ENCODE results near the gene FAM174A.

FAM174A gene

DNA sequence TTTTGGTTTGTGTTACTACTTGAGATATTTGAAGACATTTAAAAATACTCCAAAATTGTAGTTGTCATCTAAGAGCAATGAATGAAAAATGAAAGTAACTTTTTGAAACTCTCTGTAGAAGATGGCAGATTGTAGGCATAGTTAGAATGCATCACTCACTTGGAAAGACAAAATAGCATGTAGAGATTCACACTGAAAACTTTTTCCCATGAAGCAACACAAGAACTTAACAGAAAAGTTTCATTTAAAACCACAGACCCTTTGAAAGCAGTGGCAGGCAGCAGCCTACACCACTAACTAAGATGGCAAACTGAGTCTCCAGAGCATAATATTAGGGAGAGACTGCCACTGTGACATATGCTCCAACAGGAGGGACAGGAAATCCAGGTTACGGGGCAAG is 18.9 kb upstream of the FAM174A start:
- H3K9me3 ChIP-seq (ENCODE audit: severe bottlenecking): peaks cover 5% of the 10 kb centered on the region
- no peak overlapping the region for H3K27ac ChIP-seq
- no peaks in the 10 kb centered on the region for H3K36me3 ChIP-seq
- H3K27me3 ChIP-seq (ENCODE audit: insufficient read depth, low read depth, severe bottlenecking): no peaks in the 10 kb centered on the region
- TF ChIP-seq, protein P1, sequence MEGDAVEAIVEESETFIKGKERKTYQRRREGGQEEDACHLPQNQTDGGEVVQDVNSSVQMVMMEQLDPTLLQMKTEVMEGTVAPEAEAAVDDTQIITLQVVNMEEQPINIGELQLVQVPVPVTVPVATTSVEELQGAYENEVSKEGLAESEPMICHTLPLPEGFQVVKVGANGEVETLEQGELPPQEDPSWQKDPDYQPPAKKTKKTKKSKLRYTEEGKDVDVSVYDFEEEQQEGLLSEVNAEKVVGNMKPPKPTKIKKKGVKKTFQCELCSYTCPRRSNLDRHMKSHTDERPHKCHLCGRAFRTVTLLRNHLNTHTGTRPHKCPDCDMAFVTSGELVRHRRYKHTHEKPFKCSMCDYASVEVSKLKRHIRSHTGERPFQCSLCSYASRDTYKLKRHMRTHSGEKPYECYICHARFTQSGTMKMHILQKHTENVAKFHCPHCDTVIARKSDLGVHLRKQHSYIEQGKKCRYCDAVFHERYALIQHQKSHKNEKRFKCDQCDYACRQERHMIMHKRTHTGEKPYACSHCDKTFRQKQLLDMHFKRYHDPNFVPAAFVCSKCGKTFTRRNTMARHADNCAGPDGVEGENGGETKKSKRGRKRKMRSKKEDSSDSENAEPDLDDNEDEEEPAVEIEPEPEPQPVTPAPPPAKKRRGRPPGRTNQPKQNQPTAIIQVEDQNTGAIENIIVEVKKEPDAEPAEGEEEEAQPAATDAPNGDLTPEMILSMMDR (IDR thresholded peaks at IDR 0.05; ENCODE audit: low read depth, low read length): no peak
- no peak overlapping the region for H3K4me3 ChIP-seq (ENCODE audit: low read depth, low read length)
- DNase-seq: no peak

DNA sequence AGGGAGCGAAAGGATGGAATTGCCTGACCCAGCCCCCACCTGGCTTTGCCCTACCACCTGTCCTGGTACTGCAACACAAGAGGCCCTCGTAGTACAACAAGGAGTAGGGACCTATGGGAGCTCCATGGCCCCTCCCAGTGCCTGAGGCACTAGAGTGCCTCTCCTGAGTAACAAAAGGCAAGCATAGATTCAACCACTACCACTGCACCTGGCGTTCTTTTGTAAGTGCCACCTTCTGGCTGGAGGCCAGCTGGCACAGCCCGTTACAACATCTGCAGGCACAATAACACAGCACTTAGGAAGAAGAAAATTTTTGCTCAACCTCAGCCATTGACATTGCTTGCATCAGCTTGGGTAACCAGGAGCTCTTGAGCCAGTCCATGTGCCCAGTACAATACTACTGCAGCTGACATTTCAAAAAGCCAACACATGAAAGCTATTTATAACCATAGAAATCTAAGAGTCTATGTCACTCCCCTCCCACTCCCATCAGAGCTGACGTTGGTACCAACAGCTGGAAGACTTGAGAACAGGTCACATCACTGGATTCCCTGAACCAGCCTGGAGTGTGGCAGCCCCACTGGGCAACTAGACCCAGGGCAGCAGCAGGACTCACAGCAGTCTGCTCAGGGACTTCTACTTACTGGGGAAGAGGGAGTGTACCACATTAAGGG is 17.7 kb upstream of the FAM174A start:
- Histone ChIP-seq H3K27ac (no peak overlapping the region), H3K9me3 (ENCODE audit: severe bottlenecking) (peaks cover 5% of the 10 kb centered on the region), H3K4me3 (ENCODE audit: low read depth, low read length) (no peak overlapping the region), H3K27me3 (ENCODE audit: insufficient read depth, low read depth, severe bottlenecking) (no peaks in the 10 kb centered on the region), H3K36me3 (no peaks in the 10 kb centered on the region)
- no peak for DNase-seq
- TF ChIP-seq, protein P1 (IDR thresholded peaks at IDR 0.05; ENCODE audit: low read depth, low read length): no peak

DNA sequence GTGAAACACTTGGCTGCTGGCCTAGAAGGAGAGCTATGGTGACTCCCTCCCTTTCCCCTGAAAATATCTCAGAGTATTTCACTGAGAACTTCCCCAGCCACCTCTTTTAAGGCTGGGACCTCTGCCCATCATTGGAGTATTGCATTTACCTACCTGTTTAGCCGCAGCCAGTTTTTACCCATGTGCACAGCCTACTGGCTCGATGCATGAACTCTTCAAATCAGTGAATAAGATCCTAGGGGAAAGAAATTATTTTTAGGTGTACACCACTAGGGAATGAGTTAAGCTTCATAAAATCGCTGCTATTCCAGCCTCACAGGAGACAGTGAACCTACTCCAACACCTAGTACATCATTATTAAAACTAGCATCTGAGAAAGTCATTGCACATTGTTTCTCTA is 16.8 kb upstream of the FAM174A start:
- TF ChIP-seq, protein P1 (IDR thresholded peaks at IDR 0.05; ENCODE audit: low read depth, low read length): no peak
- DNase-seq: no peak
- Histone ChIP-seq H3K9me3 (ENCODE audit: severe bottlenecking) (peaks cover 5% of the 10 kb centered on the region), H3K4me3 (ENCODE audit: low read depth, low read length) (no peak overlapping the region), H3K27ac (no peak overlapping the region), H3K36me3 (no peaks in the 10 kb centered on the region), H3K27me3 (ENCODE audit: insufficient read depth, low read depth, severe bottlenecking) (no peaks in the 10 kb centered on the region)

DNA sequence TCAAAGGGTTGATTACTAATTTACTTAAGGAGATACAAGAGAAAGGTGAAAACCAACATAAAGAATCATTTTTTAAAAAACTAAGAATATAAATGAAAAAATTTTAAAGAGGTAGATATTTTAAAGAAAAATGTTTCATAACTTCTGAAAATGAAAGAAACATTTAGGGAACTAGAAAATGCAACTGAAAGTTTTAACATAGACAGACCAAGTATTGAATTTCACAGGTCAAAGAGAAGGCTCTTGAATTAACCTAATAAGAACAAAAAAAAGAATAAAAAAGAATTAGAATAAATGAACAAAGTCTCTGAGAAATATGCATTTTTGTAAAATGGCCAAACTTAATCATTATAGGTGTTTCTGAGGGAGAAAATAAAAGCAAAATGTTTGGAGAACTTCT is 16.1 kb upstream of the FAM174A start:
- Histone ChIP-seq H3K27me3 (ENCODE audit: insufficient read depth, low read depth, severe bottlenecking) (no peaks in the 10 kb centered on the region), H3K27ac (no peak overlapping the region), H3K36me3 (no peaks in the 10 kb centered on the region), H3K9me3 (ENCODE audit: severe bottlenecking) (peaks cover 5% of the 10 kb centered on the region), H3K4me3 (ENCODE audit: low read depth, low read length) (no peak overlapping the region)
- DNase-seq: no peak
- TF ChIP-seq, protein P1 (IDR thresholded peaks at IDR 0.05; ENCODE audit: low read depth, low read length): no peak

DNA sequence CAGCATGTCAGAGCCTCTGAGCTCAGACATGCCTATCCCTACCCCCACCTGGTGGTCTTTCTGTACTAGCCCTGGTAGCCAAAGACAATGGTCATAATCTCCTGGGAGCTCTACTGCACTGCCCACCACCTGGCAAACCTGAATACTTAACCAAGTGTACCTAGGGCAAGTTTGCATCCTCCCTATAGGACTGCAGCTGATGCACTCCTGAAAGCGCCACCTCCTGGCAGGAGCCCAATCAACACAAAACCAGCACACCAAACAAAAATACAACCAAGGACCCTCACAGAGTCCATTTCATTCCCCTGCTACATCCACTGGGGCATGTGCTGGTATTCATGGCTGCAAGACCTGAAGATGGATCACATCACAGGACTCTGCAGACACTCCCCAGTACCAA is 14.8 kb upstream of the FAM174A start:
- no peaks in the 10 kb centered on the region for H3K36me3 ChIP-seq
- H3K9me3 ChIP-seq (ENCODE audit: severe bottlenecking): peaks cover 5% of the 10 kb centered on the region
- H3K4me3 ChIP-seq (ENCODE audit: low read depth, low read length): no peak overlapping the region
- no peak for DNase-seq
- H3K27ac ChIP-seq: no peak overlapping the region
- H3K27me3 ChIP-seq (ENCODE audit: insufficient read depth, low read depth, severe bottlenecking): no peaks in the 10 kb centered on the region
- TF ChIP-seq, protein P1 (IDR thresholded peaks at IDR 0.05; ENCODE audit: low read depth, low read length): peak; percentile 43

DNA sequence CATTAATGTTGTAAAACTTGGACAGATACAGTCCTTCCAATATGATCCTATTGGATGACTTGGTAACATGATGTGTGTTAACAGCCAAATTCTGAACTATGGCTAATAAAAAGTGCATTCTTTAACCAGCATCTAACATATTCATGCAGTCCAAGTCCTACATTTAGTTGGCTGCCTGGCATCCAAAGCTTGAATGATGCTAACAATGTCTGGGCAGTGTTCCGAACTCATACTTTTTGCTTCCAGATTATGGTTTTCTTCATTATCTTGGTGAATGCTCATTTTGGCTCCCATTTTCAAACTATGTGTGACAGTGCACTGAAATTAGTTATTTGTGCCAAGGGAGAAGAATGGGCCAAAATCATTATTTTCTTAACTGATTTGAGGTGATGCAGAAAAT is 2.8 kb downstream of the FAM174A start:
- no peak for DNase-seq
- Histone ChIP-seq H3K27ac (no peak overlapping the region), H3K9me3 (ENCODE audit: severe bottlenecking) (no peaks in the 10 kb centered on the region), H3K36me3 (no peaks in the 10 kb centered on the region), H3K4me3 (ENCODE audit: low read depth, low read length) (no peak overlapping the region), H3K27me3 (ENCODE audit: insufficient read depth, low read depth, severe bottlenecking) (no peaks in the 10 kb centered on the region)
- TF ChIP-seq, protein P1 (IDR thresholded peaks at IDR 0.05; ENCODE audit: low read depth, low read length): no peak

Measured in WERI-Rb-1 (cell line).